ENCODE measurements around the gene TBC1D32.

- no peak for TF ChIP-seq CTCF (optimal IDR thresholded peaks at IDR 0.05 in 1 of 3, IDR thresholded peaks at IDR 0.05 in 1 of 3, conservative IDR thresholded peaks at IDR 0.05 in 1 of 3; ENCODE audit: extremely low read depth in 1 of 3, insufficient read depth in 2 of 3, low read length in 3 of 3)
- TF ChIP-seq EZH2 (IDR thresholded peaks at IDR 0.05; ENCODE audit: low read length): no peak
Measured at GRCh38 chr6:121376411-121376810, 42.1 kb upstream of the TBC1D32 start.
